ENCODE measurements around the gene SP110. TPM values are rescaled to one million over a fixed set of nuclear protein-coding genes. Genes with fewer than 3 reads are reported as not detected.
A peak's percentile ranks its signal among the peaks of the same experiment; 100 is the strongest.

Gene SP110
- total RNA-seq, 6 experiments from 2014 or later: 11.3 to 17.3 (median 14.1) TPM

DNA sequence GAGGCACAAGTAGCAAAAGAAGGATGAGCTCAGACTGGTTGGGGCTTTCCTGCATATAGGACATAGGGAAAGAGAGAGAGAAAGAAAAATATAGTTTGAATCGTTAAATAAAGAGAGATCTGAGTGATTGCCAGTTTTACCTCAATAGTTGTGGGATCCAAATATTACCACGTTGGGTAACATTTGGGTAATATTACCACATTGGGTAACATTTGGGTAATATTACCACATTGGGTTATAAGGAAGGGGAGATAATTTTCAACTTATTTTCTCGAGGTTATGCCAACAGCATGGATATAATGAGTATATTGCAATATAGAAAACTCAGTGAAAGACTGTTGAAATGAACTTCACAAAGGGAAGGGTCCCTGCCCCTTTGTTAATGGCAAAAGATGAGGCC, 26.4 kb upstream of the SP110 start:
- no peaks in the 10 kb centered on the region for H3K4me1 Mint-ChIP-seq (ENCODE audit: low read depth)
- H3K27me3 Mint-ChIP-seq (ENCODE audit: insufficient read depth): peaks cover 7% of the 10 kb centered on the region
- no peaks in the 10 kb centered on the region for H3K9me3 Mint-ChIP-seq
- no peak for DNase-seq
- no peaks in the 10 kb centered on the region for H3K36me3 Mint-ChIP-seq (ENCODE audit: low read depth)
- TF ChIP-seq, protein P1, sequence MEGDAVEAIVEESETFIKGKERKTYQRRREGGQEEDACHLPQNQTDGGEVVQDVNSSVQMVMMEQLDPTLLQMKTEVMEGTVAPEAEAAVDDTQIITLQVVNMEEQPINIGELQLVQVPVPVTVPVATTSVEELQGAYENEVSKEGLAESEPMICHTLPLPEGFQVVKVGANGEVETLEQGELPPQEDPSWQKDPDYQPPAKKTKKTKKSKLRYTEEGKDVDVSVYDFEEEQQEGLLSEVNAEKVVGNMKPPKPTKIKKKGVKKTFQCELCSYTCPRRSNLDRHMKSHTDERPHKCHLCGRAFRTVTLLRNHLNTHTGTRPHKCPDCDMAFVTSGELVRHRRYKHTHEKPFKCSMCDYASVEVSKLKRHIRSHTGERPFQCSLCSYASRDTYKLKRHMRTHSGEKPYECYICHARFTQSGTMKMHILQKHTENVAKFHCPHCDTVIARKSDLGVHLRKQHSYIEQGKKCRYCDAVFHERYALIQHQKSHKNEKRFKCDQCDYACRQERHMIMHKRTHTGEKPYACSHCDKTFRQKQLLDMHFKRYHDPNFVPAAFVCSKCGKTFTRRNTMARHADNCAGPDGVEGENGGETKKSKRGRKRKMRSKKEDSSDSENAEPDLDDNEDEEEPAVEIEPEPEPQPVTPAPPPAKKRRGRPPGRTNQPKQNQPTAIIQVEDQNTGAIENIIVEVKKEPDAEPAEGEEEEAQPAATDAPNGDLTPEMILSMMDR (IDR thresholded peaks at IDR 0.05): no peak
- no peak overlapping the region for H3K4me3 Mint-ChIP-seq
- no peak overlapping the region for H3K27ac Mint-ChIP-seq

DNA sequence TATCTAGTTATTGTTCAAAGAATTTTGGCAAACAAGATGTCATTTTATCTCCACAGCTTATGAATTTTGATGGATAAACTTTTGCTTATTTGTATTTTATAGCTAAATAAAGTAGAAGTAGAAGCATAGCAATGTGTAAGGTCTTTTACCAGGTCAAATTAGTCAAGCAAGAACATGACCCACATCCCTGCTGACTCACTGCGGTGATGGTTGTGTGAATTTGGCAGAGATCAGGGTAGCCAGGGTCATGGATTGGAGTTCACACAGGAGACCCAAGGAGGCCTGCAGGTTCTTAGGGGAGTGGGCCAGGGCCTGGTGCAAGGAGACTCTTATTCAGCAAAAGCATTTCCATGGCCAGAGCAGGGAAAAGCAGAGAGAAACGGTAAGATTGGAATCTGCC, 24.4 kb upstream of the SP110 start:
- H3K27me3 Mint-ChIP-seq (ENCODE audit: insufficient read depth): peaks cover 9% of the 10 kb centered on the region
- no peak overlapping the region for H3K27ac Mint-ChIP-seq
- TF ChIP-seq, protein P1 (IDR thresholded peaks at IDR 0.05): no peak
- no peaks in the 10 kb centered on the region for H3K36me3 Mint-ChIP-seq (ENCODE audit: low read depth)
- no peak overlapping the region for H3K4me3 Mint-ChIP-seq
- H3K4me1 Mint-ChIP-seq (ENCODE audit: low read depth): no peaks in the 10 kb centered on the region
- DNase-seq: no peak
- H3K9me3 Mint-ChIP-seq: no peaks in the 10 kb centered on the region

DNA sequence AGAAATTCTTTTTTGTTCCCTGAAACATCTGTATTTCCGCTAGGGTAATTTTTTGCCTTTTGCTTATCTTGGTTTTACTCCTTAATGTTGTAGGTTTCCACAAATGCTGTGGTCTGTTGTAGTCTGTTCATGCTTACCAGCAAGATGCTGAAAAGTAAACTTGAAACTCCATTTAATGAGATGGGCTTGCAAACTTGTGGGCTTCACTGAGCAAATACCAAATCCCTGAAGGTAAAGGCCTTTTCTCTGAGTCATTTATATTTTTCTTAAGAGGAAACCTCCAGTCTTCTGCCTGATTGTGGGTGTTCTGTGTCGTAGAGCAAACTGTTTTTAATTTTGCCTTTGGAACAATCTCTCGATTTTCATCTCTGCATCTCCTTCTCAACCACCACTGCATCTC, 15.1 kb upstream of the SP110 start:
- H3K9me3 Mint-ChIP-seq: peaks cover 16% of the 10 kb centered on the region
- peak overlapping the region; percentile 40; the same call in 1 of the 2 replicates for H3K4me3 Mint-ChIP-seq
- TF ChIP-seq, protein P1 (IDR thresholded peaks at IDR 0.05): no peak
- H3K36me3 Mint-ChIP-seq (ENCODE audit: low read depth): peaks cover 10% of the 10 kb centered on the region
- no peak overlapping the region for H3K27ac Mint-ChIP-seq
- no peak for DNase-seq
- H3K27me3 Mint-ChIP-seq (ENCODE audit: insufficient read depth): no peaks in the 10 kb centered on the region; the same call in 1 of the 2 replicates
- peaks cover 35% of the 10 kb centered on the region for H3K4me1 Mint-ChIP-seq (ENCODE audit: low read depth)

DNA sequence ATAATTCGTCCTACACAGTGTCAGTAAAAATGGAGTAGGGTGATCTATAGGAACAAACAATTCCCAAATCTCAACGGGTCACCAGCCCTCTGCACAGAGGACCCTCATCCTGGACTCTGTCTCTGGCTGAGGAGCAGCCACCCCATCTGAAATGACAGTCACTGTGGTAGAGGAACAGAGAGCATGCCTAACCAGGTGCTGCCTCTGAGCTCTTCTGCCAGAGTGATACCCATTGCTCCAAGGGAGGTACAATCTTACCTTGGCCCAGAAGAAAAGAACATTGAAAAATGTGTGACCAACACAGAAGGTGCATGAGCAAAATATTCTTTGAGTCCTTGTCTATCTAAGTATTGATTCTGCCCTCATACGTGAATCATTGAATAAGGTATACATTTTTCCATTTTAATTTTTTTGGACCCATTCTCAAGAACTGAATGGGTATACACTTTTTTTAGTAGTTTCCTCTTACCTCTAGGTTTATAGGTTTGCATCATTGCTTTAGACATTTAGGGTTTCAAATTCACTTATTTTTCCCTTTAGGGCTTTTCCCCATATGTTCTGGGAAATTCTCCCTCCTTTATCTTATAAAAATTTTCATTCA, 14.4 kb upstream of the SP110 start:
- Mint-ChIP-seq H3K27me3 (ENCODE audit: insufficient read depth) (no peaks in the 10 kb centered on the region; the same call in 1 of the 2 replicates), H3K27ac (no peak overlapping the region), H3K4me3 (no peak overlapping the region), H3K36me3 (ENCODE audit: low read depth) (peaks cover 12% of the 10 kb centered on the region), H3K9me3 (peaks cover 18% of the 10 kb centered on the region), H3K4me1 (ENCODE audit: low read depth) (peaks cover 38% of the 10 kb centered on the region)
- no peak for DNase-seq
- TF ChIP-seq, protein P1 (IDR thresholded peaks at IDR 0.05): no peak

DNA sequence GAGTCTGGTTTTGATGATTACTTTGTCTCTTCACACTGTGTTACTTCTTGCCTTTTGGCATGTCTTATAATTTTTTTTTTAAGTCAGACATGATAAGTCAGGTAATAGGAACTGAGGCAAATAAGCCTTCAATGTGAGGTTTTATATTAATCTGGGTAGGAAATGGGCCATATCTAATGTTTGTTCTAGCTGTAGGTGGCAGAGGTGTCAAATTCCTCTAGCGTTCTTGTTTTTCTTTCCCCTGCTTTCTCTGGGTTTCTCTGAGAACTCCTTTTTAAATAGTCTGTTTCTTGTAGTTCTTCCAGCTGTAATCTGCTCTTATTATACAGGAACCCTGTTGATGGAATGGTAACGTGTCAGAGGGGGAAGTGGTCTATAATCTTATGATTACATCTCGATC, 11.5 kb upstream of the SP110 start:
- Mint-ChIP-seq H3K9me3 (peaks cover 18% of the 10 kb centered on the region), H3K4me3 (no peak overlapping the region), H3K27ac (no peak overlapping the region), H3K4me1 (ENCODE audit: low read depth) (peaks cover 45% of the 10 kb centered on the region), H3K36me3 (ENCODE audit: low read depth) (peaks cover 12% of the 10 kb centered on the region), H3K27me3 (ENCODE audit: insufficient read depth) (no peaks in the 10 kb centered on the region)
- TF ChIP-seq, protein P1 (IDR thresholded peaks at IDR 0.05): no peak
- no peak for DNase-seq
